ENCODE measurements around the gene SNX14. TPM values are rescaled to one million over a fixed set of nuclear protein-coding genes. Genes with fewer than 3 reads are reported as not detected.

SNX14 gene
- total RNA-seq, 1 donor, result 117 TPM

DNA sequence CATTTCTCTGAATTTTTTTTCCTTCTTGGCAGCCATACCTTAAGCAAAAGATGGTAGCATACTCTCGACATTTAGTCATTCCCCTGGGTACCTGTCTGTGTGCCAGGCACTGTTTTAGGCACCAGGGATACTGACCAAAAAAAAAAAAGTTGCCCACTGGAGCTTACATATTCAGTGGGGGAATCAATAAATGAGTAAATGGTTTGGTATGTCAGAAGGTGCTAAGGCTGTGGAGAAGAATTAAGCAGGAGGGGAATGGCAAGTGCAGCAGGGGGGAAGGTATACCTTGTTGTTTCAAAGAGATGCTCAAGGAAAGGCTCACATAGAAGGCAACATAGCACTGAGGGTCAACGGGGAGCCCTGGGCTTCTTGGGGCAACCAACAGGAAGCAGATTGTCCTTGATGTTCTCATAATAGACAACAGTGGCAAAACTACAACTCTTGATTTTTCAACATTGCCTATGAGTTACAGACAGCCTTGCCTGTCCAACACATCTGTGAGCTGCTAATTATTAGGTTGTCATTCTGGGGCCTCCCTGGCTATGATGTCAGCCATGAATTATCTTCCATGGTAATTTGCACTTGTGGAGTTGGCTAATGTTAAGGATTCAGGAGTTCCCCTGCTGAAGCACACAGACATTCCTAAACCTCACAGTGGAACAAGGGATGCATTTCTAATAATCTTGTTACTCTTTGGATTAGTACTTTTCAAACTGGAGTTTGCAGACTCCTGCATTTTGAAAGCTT is 124.2 kb downstream of the SNX14 start:
- no peaks in the 10 kb centered on the region for H3K27me3 ChIP-seq (ENCODE audit: insufficient read depth, low read length)
- H3K4me1 ChIP-seq (ENCODE audit: insufficient read depth, low read length), result peaks cover 57% of the 10 kb centered on the region
- no peak overlapping the region for H3K4me2 ChIP-seq (ENCODE audit: insufficient read depth, low read length)
- H3K4me3 ChIP-seq (ENCODE audit: insufficient read depth, low read length), result no peak overlapping the region
- TF ChIP-seq CTCF (IDR thresholded peaks at IDR 0.05; ENCODE audit: extremely low read depth, low read depth, low read length), result no peak
- H3K79me2 ChIP-seq (ENCODE audit: insufficient read depth, low read length), result peaks cover 85% of the 10 kb centered on the region
- no peaks in the 10 kb centered on the region for H4K20me1 ChIP-seq (ENCODE audit: insufficient read depth, low read length)
- peak overlapping the region; percentile 61 for H3K27ac ChIP-seq (ENCODE audit: low read depth, low read length)
- DNase-seq (ENCODE audit: insufficient read length, low spot score, missing footprints), result no peak
- no peaks in the 10 kb centered on the region for H3K9me3 ChIP-seq (ENCODE audit: low read depth, low read length)
- no peak overlapping the region for H2AFZ ChIP-seq (ENCODE audit: low read length)
- peaks cover 69% of the 10 kb centered on the region for H3K36me3 ChIP-seq (ENCODE audit: insufficient read depth, low read length)

GRCh38 chr6:85468326-85468725 is 125.3 kb downstream of the SNX14 start:
- peaks cover 62% of the 10 kb centered on the region for H3K4me1 ChIP-seq (ENCODE audit: insufficient read depth, low read length)
- peaks cover 62% of the 10 kb centered on the region for H3K36me3 ChIP-seq (ENCODE audit: insufficient read depth, low read length)
- H3K27ac ChIP-seq (ENCODE audit: low read depth, low read length), result peak overlapping the region; percentile 61
- peaks cover 74% of the 10 kb centered on the region for H3K79me2 ChIP-seq (ENCODE audit: insufficient read depth, low read length)
- DNase-seq (ENCODE audit: insufficient read length, low spot score, missing footprints), result no peak
- H2AFZ ChIP-seq (ENCODE audit: low read length), result no peak overlapping the region
- no peak overlapping the region for H3K4me2 ChIP-seq (ENCODE audit: insufficient read depth, low read length)
- H4K20me1 ChIP-seq (ENCODE audit: insufficient read depth, low read length), result no peaks in the 10 kb centered on the region
- H3K27me3 ChIP-seq (ENCODE audit: insufficient read depth, low read length), result no peaks in the 10 kb centered on the region
- TF ChIP-seq CTCF (IDR thresholded peaks at IDR 0.05; ENCODE audit: extremely low read depth, low read depth, low read length), result no peak
- H3K9me3 ChIP-seq (ENCODE audit: low read depth, low read length), result no peaks in the 10 kb centered on the region
- H3K4me3 ChIP-seq (ENCODE audit: insufficient read depth, low read length), result no peak overlapping the region

- no peak for TF ChIP-seq CTCF (IDR thresholded peaks at IDR 0.05; ENCODE audit: extremely low read depth, low read depth, low read length)
- no peak overlapping the region for H2AFZ ChIP-seq (ENCODE audit: low read length)
- H3K4me2 ChIP-seq (ENCODE audit: insufficient read depth, low read length), result peak overlapping the region; percentile 18
- peaks cover 72% of the 10 kb centered on the region for H3K4me1 ChIP-seq (ENCODE audit: insufficient read depth, low read length)
- H3K27ac ChIP-seq (ENCODE audit: low read depth, low read length), result peak overlapping the region; percentile 100
- DNase-seq (ENCODE audit: insufficient read length, low spot score, missing footprints), result no peak
- H3K79me2 ChIP-seq (ENCODE audit: insufficient read depth, low read length), result peaks cover 82% of the 10 kb centered on the region
- H3K36me3 ChIP-seq (ENCODE audit: insufficient read depth, low read length), result peaks cover 57% of the 10 kb centered on the region
- H3K4me3 ChIP-seq (ENCODE audit: insufficient read depth, low read length), result no peak overlapping the region
- no peaks in the 10 kb centered on the region for H4K20me1 ChIP-seq (ENCODE audit: insufficient read depth, low read length)
- no peaks in the 10 kb centered on the region for H3K9me3 ChIP-seq (ENCODE audit: low read depth, low read length)
- no peaks in the 10 kb centered on the region for H3K27me3 ChIP-seq (ENCODE audit: insufficient read depth, low read length)
Measured at GRCh38 chr6:85465762-85466161, 127.9 kb downstream of the SNX14 start.

GRCh38 chr6:85464722-85465150 is 128.9 kb downstream of the SNX14 start:
- peaks cover 77% of the 10 kb centered on the region for H3K4me1 ChIP-seq (ENCODE audit: insufficient read depth, low read length)
- no peaks in the 10 kb centered on the region for H3K9me3 ChIP-seq (ENCODE audit: low read depth, low read length)
- DNase-seq (ENCODE audit: insufficient read length, low spot score, missing footprints), result peak; percentile 77
- peaks cover 47% of the 10 kb centered on the region for H3K36me3 ChIP-seq (ENCODE audit: insufficient read depth, low read length)
- no peak for TF ChIP-seq CTCF (IDR thresholded peaks at IDR 0.05; ENCODE audit: extremely low read depth, low read depth, low read length)
- peak overlapping the region; percentile 45 for H3K4me3 ChIP-seq (ENCODE audit: insufficient read depth, low read length)
- H4K20me1 ChIP-seq (ENCODE audit: insufficient read depth, low read length), result no peaks in the 10 kb centered on the region
- no peak overlapping the region for H2AFZ ChIP-seq (ENCODE audit: low read length)
- H3K79me2 ChIP-seq (ENCODE audit: insufficient read depth, low read length), result peaks cover 83% of the 10 kb centered on the region
- peak overlapping the region; percentile 72 for H3K4me2 ChIP-seq (ENCODE audit: insufficient read depth, low read length)
- H3K27me3 ChIP-seq (ENCODE audit: insufficient read depth, low read length), result no peaks in the 10 kb centered on the region
- peak overlapping the region; percentile 100 for H3K27ac ChIP-seq (ENCODE audit: low read depth, low read length)
